RWPE1 (cell line): ENCODE data around the gene GPR142.

Source experiments
- CTCF ChIA-PET: fragments of 350-600 bp; sonication (Branson Sonifier 250); formaldehyde crosslinking; extraction: SDS; loops from one replicate; lab custom pipeline; 2021; lab: Yijun Ruan, JAX
- POLR2A ChIA-PET: fragments of 400-600 bp; formaldehyde crosslinking; extraction: SDS; loops from one replicate; lab custom pipeline; 2020; ENCODE audit warnings: antibody characterized with exemption; ENCODE audit not compliant: low non-redundant PET; lab: Yijun Ruan, JAX
- DNase-seq: peaks from one replicate; pipeline ENCODE4 v3.0.0; 2012; ENCODE audit warnings: low spot score
- H3K27ac ChIP-seq: fragments of 450-650 bp; 2 replicates; pipeline ENCODE4 v1.5.1; 2017
- TF ChIP-seq, protein P1 (sequence below): fragments of 450-650 bp; conservative IDR thresholded peaks from 2 replicates; pipeline ENCODE4 v1.5.1; 2017; ENCODE audit warnings: low read depth, mild to moderate bottlenecking

The GPR142 gene

DNA sequence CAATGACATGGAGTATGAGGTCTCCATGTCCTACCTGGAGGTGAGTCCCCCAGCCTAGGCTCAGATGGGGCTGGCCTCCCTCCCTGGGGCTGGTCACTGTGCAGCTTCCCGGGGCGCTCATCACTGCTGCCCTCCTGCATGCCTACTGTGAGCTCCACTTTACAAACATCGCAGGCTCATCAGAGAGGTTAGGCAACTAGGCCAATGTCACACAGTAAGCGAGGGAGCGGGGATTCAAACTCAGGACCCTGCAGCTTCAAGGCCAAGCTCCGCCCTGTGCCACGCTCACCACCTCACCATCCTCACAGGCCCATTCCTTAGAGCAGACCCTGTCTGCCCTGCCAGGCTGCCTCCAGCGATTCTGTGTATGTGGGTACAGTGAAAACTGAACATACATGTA lies 24.2 kb upstream of the GPR142 start:
- ChIA-PET CTCF (no interaction called here), POLR2A (no interaction called here)
- no peak for DNase-seq
- H3K27ac ChIP-seq, result no peak overlapping the region
- TF ChIP-seq, protein P1, sequence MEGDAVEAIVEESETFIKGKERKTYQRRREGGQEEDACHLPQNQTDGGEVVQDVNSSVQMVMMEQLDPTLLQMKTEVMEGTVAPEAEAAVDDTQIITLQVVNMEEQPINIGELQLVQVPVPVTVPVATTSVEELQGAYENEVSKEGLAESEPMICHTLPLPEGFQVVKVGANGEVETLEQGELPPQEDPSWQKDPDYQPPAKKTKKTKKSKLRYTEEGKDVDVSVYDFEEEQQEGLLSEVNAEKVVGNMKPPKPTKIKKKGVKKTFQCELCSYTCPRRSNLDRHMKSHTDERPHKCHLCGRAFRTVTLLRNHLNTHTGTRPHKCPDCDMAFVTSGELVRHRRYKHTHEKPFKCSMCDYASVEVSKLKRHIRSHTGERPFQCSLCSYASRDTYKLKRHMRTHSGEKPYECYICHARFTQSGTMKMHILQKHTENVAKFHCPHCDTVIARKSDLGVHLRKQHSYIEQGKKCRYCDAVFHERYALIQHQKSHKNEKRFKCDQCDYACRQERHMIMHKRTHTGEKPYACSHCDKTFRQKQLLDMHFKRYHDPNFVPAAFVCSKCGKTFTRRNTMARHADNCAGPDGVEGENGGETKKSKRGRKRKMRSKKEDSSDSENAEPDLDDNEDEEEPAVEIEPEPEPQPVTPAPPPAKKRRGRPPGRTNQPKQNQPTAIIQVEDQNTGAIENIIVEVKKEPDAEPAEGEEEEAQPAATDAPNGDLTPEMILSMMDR, result no peak

DNA sequence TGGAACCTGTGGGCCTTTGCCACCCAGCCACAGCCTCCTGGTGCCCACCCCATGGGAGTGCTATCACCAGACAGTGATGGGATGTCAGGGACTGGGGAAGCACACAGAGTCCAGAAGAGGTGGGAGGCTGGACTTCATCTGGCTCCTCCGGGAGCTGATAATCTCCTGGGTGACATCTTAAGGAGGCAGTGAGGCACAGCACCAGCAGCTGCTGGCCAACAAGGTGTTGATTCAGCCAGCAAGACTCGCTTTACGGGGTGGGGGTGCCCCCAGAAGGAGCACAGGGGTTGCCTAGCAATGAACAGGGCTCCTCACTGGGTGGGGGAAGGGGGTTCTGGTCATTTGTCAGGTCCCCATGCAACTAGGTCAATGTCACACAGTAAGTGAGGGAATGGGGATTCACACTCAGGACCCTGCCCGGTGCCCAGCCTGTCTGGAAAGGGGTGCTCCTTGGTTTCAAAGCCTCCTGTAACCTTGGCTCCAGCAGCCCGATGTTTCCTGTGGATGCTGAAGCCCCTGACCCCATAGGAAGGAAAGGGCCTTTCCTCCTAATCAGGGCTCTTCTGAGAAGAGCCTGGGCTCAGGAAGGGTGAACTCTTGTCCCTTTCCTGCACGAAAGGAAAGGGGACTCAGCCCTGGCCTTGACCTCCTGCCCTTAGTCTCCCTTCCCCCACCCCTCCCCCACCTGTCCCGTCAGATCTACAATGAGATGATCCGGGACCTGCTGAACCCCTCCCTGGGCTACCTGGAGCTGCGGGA lies 23.6 kb upstream of the GPR142 start:
- H3K27ac ChIP-seq, result no peak overlapping the region
- DNase-seq, result no peak
- TF ChIP-seq, protein P1, result no peak
- POLR2A ChIA-PET, result no interaction called here
- CTCF ChIA-PET, result no interaction called here

DNA sequence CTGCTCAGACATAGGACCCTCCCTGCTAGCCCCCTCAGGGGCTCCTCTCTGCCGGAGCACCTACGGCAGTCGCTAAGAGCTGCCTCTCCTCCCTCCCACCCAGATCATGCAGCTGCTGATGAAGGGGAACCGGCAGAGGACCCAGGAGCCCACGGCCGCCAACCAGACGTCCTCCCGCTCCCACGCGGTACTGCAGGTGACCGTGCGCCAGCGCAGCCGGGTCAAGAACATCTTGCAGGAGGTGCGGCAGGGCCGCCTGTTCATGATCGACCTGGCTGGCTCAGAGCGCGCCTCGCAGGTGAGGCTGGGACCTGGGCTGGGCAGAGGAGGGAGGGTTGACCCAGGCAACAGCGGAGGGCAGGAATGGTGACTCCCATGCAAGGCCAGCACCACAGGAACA lies 22.6 kb upstream of the GPR142 start:
- CTCF ChIA-PET, result no interaction called here
- no peak for DNase-seq
- POLR2A ChIA-PET, result no interaction called here
- TF ChIP-seq, protein P1, result no peak
- H3K27ac ChIP-seq, result no peak overlapping the region

DNA sequence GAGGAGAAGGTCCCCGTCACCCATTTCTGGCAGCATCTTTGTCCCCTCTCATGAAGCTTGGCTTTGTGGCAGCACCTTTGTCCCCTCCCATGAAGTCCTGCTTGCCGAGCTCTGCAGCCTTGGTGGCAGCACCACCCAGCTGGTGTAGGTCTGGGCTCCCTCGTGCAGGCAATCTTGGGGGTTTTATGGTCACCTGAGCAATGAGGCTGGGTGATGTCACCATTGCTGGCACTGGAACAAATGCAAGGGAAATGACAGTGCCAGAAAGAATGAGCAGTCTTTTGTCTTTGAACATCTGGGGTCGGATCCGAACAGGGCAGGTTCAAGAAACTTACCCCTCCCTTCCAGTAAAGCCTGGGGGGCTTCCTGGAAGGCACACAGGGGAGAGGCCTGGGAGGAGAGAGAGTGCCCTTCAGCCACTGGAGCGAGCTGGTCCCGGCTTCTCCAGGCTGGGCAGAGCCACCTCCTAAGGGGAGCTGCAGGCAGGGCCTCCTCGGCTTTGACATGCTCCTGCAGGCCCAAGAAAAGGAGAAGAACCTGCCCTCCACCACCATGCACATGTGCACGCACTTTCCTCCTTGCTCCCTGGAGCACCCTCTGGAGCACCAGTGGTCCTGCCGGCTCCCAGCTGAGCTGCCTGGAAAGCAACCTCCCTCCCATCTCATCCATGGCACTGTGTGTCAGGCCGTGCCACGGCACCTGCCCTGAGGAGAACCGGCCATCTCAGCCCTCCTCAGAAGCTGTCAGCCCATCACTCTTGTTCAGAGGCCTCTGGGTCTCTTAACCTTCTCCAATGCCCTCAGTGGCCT lies 21.7 kb upstream of the GPR142 start:
- H3K27ac ChIP-seq, result no peak overlapping the region
- ChIA-PET CTCF (interaction anchor here (0.6 kb wide), 1 partner anchor 13 kb away, joined by 3 read pairs; no protein-coding TSS in a partner anchor), POLR2A (no interaction called here)
- peak; percentile 26 for DNase-seq
- TF ChIP-seq, protein P1, result no peak

DNA sequence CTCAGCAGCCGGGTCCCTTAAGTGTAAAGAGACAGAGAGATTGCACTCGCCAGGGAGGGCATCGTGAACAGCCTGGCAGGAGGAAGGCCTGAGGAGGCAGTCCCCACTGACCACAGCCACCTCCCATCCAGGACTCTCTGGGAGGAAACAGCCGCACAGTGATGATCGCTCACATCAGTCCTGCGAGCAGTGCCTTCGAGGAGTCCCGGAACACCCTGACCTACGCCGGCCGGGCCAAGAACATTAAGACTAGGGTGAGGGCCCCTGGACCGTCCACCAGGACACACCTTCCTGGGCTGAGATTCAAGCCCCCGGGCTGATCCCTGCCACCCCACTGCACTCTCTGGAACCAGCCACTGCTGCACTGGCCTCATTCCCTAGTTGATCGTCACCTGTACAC lies 19.7 kb upstream of the GPR142 start:
- ChIA-PET CTCF (interaction anchor here (0.6 to 0.7 kb wide), 2 partner anchors 32 to 395 kb away, joined by 3 to 6 read pairs; no protein-coding TSS in a partner anchor), POLR2A (no interaction called here)
- no peak for DNase-seq
- H3K27ac ChIP-seq, result no peak overlapping the region
- TF ChIP-seq, protein P1, result no peak

DNA sequence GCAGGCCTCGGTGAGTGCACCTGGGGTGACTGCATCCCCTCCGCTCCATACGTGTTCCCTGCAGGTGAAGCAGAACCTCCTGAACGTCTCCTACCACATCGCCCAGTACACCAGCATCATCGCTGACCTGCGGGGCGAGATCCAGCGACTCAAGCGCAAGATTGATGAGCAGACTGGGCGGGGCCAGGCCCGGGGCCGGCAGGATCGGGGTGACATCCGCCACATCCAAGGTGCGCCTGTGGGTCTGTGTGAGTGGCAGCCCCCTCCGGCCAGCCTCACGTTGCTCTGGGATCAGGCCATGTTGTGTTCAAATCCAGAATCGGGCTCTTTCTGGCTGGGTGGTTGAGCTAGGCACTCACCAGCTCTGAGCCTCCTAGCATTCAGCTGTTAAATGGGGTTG lies 18.2 kb upstream of the GPR142 start:
- TF ChIP-seq, protein P1, result no peak
- ChIA-PET POLR2A (interaction anchor here (0.6 kb wide), 1 partner anchor 13 kb away, joined by 3 read pairs; no protein-coding TSS in a partner anchor), CTCF (interaction anchor here (0.6 kb wide), 1 partner anchor 30 kb away, joined by 5 read pairs; no protein-coding TSS in a partner anchor)
- no peak for DNase-seq
- no peak overlapping the region for H3K27ac ChIP-seq
